OCI-LY7 (cell line): ENCODE results near the gene NDUFB10.

Experiments
- CTCF ChIP-seq: fragments of 200-600 bp; sonication (generic); conservative IDR thresholded peaks from 2 replicates; pipeline ENCODE4 v1.5.1; 2014; ENCODE audit warnings: mild to moderate bottlenecking, antibody characterized with exemption, low read length, moderate library complexity, mixed read lengths
- EZH2phosphoT487 ChIP-seq: fragments of 200-600 bp; sonication (generic); IDR thresholded peaks from 2 replicates; pipeline ENCODE4 v1.6.1; 2018; ENCODE audit warnings: low read depth, borderline replicate concordance, mild to moderate bottlenecking, mixed run types, antibody characterized with exemption, low read length, moderate library complexity, mixed read lengths

DNA sequence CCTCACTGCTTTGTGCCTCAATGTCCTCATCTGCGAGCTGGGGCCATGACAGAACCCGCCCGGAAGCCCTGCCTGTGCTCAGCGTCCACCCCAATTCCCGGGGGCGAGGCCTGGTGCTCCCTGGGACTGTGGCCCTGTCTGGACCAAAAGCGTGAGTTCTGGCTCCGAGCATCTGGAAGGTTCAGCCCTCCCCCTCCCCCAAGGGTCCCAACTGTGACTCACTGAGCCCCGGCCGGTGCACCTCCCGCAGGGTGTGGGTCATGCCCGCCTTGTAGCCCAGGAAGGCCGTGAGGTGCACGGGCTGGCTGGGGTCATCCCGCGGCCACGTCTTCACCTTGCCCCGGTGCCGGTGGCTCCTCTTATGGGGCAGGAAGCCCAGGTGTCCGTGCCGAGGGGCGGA, 5.6 kb upstream of the NDUFB10 start:
- TF ChIP-seq CTCF (no peak), EZH2phosphoT487 (no peak)
